ENCODE data around the gene WFIKKN1. TPM values are rescaled to one million over a fixed set of nuclear protein-coding genes. Genes with fewer than 3 reads are reported as not detected.

WFIKKN1 gene
- total RNA-seq, 4 donors from 2014 or later = 1.5 TPM; not detected in 3

DNA sequence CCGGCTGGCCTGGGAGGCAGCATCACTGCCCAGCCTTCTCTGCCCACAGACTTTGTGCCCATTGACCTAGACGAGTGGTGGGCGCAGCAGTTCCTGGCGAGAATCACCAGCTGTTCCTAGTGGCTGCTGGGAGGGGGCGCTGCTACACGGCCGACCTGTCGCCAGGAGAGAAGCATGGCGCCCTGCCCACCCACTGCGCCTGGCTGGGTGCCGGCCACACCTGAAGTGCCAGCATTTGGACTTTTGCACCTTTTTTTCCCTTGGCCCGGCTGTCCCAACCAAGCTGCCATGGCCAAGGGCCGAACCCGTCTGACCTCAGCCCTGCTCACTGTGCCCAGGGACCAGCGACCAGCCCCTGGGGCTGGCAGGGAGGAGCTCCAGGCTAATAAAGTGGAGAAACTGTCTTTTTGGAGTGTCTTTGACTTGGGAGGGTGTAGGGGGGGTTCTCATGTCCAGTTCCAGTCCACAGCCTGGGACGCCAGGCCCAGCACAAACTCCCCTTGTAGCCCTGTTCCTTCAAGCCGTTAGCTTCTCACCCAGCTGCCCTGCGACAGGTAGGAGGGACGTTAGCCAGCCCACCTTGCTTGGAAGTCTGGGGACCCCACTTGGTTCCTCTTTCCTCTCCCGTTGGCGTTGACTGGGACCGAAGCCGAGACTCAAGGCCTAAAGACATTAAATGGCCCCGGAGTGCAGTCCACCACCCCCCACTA is 17.4 kb downstream of the WFIKKN1 start:
- no peak for TF ChIP-seq CTCF (IDR thresholded peaks at IDR 0.05; ENCODE audit: low read depth)

- TF ChIP-seq CTCF (IDR thresholded peaks at IDR 0.05; ENCODE audit: low read depth) = no peak
These were observed 18.2 kb downstream of the WFIKKN1 start, which contains the start of gene WDR90 for GRCh38 chr16:648781-649589. Gene WDR90, plus strand, starts transcription at chr16:649365. Its CDS starts 52 bp downstream, at chr16:649417.

- no peak for TF ChIP-seq CTCF (IDR thresholded peaks at IDR 0.05; ENCODE audit: low read depth)
These were observed 18.8 kb downstream of the WFIKKN1 start for GRCh38 chr16:649631-650030.

- TF ChIP-seq CTCF (IDR thresholded peaks at IDR 0.05; ENCODE audit: low read depth) = no peak
These were observed 21.1 kb downstream of the WFIKKN1 start for GRCh38 chr16:651844-652243.

DNA sequence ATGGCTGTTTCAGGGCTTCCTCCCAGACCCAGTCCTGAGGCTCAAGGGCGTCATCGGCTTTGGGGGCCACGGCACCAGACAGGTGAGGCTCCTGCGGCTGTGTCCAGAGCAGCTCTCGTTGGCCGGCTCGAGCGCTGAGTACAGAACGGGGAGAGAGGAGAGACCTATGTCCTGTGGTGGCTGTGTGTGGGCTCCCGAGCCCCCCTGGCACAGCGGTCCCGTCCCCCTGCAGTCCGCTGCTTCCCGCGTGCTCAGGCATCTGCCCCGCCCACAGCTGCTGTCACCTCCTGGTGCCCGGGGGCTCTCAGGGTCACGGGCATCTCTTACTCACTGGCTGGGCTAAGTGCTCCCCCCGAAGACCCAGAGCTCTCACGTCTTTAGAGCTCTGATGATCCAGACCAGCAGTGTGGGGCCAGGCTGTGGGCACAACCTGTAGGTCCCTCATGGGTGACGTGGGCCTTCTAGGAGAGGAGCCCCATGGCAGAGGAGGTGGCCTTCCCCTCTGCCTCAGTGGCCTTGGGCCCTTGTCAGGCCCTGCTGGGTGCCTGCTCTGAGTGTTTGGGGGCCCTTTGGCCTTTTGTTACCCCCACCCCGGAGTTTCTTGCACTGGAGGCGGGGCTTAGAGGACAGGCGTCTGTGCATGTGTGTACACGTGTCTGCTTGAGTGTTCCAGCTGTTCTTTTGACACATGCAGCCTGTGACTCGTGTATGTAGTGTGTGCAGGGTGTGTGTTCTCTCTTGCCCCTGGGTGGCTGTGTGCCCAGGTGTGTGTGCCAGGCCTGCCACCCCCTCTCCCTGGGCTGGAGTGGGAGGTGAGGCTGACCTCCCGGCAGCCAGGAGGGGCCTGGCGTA is 21.9 kb downstream of the WFIKKN1 start:
- no peak for TF ChIP-seq CTCF (IDR thresholded peaks at IDR 0.05; ENCODE audit: low read depth)

DNA sequence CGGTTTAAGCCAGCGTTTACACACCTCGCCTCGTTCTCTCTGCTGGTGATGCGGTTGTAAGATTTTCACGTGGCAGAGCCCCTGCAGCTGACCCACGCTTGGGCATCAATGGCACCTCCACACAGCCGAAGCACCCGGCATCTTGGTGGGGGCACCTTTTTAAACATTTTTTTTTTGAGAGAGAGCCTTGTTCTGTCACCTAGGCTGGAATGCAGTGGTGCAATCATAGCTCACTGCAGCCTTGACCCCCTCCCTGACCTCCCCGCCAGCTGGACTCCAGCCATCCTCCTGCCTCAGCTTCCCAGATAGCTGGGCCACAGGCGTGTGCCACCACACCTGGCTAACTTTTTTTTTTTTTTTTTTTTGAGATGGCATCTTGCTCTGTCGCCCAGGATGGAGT is 23.2 kb downstream of the WFIKKN1 start:
- no peak for TF ChIP-seq CTCF (IDR thresholded peaks at IDR 0.05; ENCODE audit: low read depth)

Measured in subcutaneous adipose tissue (tissue), 4 donors.